Ecto neural progenitor cell (in vitro differentiated cells): Measurements from ENCODE around the gene CYP3A4.
"Not testable (repeated sequence)": the region's sequence is repeated elsewhere in the genome, so short reads cannot be mapped to it uniquely, and the experiment has no call there.

ENCODE experiments used
- DNase-seq: peaks from one replicate; pipeline ENCODE4 v3.0.0-alpha.2; 2018; ENCODE audit warnings: low spot score

Gene CYP3A4

DNA sequence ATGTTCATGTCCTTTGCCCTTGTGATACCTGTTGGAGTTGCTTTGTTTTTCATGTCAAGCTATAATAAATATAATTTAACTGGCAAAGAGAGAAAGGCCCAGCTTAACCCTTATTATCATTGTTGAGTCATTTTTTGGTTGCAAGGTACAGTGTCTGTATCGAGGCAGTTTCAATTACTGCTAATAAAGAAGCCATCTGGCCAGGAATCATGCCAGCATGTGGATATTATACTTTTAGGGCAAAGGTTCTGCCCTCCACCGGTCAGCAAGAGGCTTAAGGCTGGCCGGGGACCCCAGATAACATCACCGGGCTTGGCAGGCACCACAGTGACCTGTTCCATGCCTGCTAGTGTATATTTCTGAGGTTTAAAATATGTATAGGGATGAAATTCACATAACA lies 9.0 kb upstream of the CYP3A4 start:
- no peak for DNase-seq

DNA sequence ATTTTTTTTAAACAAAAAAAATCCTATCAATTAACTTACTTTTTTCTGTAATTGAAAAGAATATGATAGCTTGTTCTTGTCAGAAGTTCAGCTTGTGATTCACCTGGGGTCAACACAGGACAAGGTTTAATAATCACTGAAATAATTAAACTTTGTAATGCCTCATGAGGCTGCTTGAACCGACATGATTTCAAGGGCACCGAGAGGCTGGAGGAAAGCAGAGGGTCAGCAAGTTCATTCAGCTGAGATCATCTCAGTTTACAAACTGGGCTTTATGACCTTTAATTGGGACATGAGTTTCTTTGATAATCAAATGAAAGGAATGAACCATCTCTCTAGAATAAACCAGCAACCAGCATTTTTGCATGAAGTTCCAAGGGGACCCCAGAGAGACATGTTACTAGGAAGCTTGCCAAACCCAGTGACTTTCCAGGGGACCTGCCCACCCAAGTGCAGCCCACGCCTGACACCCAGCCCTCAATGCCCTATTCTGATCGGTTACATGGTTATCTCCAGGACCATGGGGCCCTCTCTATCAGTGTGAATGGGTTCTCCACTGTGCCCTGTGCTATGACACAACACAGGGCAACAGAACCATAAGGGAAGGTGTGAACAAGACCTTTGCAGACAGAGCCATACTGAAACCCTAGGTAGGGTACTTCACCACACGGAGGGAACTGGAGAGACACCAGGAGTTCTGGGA lies 7.8 kb upstream of the CYP3A4 start:
- no peak for DNase-seq

DNA sequence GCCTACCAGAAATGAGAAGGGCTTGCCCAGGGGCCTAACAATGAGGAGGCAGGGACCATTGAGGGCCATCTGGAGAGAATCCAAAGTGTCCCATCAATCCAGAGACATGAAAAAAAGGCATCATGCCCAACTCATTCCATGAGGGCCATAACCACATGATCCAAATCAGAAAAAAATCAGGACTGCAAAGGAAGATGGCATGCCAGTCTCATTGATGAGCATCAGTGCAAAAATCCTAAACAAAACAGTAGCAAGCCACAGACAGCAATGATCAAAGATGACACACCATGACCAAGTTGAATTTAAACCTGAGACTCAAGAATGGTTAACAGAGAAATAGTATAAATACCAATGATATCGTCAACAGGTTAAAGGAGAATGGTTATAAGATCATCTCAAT lies 7.0 kb upstream of the CYP3A4 start:
- DNase-seq: no peak

DNA sequence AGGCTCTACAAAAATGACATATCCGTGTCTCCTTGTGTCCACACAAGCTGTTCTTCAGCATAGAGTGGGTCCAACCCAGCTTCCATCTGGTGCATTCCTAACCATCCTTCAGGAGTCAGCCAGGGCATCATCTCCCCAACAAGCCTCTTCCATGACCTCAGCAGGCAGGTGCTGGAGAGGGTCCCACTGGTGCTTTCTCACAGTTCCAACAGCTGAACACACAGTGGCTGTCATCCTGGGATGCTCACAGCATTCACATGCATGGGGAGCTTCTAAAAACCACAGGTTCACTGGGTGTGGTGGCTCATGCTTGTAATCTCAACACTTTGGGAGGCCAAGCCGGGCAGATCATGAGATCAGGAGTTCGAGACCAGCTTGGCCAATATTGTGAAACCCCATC lies 6.4 kb upstream of the CYP3A4 start:
- DNase-seq: no peak

DNA sequence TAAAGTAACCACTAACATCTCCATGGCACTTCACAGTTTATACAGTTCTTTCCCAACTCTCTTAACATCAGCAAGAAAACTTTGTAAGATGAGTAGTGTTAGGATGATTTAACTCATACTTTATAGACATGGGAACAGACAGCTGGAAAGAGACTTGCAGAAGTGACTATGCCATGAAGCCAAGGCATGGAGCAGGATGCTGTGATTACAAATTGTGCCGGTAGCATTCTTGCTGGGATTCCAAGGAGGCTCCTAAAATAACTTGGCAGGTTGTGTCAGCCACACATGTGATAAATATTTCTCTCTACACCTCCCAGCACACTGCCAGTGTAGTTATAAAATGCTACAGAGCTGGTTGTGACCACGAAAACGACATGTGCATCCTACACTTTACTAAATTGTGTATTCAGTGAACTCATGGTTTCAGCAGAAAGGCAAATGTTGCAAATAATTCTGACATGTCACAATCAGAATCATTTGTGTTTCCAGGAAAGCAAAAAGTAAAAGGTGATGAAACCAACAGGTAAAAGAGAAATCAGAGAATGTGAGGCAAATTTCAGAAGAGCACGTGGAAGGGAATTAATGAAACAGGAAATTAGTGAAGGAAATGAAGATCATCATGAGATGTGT lies 5.6 kb upstream of the CYP3A4 start:
- no peak for DNase-seq

DNA sequence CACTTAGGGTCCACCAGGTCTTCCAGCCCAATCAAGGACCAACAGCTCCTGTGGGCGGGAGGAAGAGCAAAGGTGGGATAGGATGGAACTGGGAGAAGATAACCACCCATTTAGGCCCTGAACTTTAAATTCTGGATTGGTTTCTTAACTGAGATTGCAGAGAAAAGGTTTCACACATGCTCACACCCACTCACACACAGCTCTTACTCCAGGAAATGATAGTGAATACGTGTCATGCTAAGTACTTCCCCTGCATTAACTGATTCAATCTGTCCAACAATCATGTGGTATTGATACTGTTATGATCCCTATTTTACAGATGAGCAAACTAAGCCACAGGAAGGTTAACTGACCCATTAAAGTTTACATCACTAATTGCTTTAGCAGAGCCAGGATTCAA lies 4.6 kb upstream of the CYP3A4 start:
- no peak for DNase-seq

DNA sequence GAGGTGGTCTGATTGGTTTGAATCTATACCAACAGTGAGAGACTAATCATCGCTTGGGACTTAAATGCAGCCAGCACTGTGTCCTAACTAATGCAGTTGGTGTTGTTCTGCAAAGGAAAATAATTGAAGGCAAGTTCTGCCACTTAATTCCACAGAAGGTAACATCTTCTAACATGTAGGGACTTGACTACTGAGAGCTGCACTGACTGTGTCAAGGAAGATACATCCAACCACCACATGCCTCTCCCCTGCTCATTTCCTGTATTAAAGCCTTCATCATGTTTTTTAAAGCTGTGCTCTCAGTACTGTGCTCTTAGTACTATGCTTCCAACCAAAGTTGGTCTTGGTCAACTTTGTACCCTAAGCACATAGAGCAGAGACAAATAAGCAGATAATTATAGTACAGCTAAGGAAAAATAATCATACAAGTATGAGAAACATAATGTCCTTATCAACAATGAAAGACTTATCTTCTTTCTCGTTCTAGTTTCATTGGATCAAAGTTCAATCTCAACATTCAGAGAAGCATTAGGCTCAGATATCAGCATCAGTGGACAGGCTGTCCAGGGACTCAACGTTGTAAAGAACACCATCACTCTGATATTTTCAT lies 2.8 kb upstream of the CYP3A4 start:
- no peak for DNase-seq

DNA sequence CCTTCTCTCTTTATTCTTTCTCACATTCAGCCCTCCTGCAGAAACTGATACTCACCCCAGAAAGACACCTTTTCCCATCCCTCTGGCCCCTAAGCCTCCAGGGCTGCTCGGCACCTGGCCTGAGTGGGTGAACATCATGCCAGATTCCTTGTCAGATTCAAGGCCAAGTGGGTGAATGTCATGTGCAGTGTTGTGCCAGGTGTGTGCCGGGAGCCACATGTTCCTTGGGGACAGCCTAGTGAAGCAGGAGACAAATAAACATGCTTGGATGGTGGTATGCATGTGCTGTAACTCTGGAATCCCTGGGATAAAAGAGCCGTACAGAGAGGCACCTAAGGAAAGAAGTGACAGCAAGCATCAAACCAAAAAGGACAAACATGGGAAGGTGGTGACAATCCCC lies 1.7 kb upstream of the CYP3A4 start:
- DNase-seq: not testable (repeated sequence)

DNA sequence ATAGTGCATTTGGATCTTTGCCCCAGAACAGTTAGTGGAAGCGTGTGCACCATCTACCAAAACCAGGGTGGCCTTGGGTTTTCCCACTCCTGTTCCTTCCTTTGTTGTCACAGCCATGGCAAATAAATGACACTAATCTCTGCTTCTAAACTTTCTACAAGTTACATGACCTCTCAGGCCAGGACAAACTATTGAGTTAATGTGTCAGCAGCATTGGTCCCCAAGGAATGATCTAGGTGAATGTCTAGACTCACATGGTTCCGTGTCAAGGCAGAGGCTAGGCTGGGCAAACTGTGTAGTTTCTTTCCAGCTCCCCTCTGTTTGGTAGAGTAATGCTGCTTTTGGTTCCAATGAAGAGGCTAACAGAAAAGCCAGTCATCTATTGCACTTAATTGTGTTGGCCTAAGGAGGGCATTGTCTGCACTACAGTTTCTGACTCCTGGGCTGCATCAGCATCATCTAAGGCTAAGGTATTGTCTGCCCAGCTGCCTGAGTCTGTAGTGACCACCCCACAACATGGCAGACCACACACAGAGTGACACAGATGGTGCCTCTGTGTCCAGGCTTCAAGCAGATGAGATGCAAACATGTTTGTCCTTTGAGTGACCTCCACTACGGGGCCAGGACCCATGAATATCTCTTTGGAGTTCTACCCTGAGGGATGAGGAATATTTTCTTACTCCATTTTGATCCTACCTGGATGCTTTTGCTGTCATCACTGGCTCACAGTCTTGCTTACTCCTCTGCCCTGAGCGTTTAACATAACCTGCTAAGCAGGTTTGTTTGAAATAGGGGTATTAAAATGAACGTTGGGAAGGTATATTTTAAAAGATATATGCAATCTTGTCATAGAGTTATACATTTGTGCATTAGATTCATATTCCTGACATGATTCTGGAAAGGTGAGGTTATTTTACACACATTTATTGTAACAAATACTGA lies 1.7 kb downstream of the CYP3A4 start:
- no peak for DNase-seq

DNA sequence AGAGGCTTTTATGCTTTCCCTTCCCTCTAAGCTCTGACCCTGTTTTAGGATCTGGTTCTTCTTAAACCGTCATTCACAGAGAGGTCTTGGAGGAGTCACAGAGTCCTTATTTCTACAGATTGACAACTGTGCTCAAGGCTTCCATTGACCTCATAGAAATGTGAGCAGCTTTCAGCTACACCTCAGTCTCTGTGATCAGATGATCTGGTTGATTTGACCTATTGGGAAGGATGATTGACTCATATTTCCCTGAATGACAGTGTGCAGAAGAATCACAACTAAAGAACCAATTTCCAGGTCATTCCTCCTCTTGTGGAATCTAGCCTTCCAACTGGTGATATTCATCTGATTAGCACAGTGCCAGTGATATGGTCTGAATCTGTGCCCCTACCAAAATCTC lies 3.4 kb downstream of the CYP3A4 start:
- DNase-seq: no peak

DNA sequence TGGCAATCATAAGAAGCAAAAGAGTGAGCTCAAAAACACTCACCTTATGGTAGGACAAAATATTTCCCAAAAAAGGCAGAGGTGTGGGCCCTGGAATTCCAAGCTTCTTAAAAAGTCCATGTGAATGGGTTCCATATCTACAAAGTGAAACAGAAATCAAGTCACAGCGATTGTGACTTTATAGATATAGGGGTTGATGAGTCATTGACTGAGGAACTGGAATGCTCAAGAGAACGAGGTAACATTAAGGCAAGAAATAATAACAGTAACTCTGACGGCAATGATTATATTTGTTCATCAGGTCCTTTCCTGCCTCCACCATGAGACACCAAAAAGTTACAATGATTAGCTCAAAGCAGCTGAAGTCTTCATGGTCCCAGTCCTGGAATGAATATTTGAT lies 4.0 kb downstream of the CYP3A4 start:
- no peak for DNase-seq

DNA sequence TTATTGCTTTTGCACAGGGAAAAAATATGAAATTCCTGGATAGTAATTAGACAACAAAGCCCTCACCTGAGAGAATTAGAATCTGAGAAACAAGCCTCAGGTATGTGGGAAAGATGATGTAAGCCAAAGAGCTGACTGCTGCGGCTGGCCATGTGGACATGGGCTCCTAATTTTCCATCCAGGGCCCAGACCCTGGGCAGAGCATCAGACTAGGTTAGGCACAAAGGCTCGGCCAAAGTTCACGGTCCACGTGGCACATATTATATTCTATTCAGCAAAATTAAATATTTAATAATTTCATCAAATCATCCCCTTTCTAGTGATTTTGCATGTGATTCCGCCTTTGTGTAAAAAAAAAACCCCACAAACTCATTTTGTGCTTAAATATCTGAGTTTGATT lies 5.1 kb downstream of the CYP3A4 start:
- no peak for DNase-seq

DNA sequence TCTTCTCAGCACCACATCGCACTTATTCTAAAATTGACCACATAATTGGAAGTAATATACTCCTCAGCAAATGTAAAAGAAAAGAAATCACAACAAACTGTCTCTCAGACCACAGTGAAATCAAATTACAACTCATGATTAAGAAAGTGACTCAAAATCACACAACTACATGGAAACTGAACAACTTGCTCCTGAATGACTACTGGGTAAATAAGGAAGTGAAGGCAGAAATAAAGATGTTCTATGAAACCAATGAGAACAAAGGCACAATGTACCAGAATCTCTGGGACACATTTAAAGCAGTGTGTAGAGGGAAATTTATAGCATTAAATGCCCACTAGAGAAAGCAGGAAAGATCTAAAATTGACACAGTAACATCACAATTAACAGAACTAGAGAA lies 10.6 kb downstream of the CYP3A4 start:
- DNase-seq: not testable (repeated sequence)

DNA sequence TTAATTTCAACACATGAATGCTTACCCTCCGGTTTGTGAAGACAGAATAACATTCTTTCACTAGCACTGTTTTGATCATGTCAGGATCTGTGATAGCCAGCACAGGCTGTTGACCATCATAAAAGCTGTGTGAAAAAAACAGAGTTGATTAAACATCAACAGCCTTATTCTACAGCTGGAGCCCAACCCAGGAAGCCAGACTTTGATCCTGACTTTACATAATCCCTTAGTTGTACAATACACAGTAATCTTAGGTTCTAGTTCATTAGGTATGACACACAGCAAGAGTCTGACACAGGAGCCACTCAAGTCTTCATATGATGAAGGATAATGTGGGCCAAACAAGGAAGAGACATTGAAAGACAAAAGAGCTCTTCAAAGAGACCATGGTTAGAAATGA lies 11.4 kb downstream of the CYP3A4 start:
- DNase-seq: no peak

DNA sequence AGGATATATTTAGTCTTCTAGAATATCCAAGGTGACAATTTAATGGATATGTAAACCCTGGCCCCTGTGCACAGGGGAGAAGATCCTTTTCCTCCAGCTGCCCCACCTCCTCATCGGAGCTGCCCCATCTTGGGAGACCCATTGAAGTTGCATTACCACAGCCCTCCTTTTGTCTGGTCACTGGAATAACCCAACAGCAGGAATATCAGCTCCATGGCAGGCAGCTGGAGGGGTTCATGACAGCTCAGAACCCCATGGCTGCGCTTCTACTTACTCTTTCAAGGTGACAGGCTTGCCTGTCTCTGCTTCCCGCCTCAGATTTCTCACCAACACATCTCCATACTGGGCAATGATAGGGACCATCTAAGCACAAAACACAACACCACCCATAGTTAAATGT lies 14.5 kb downstream of the CYP3A4 start:
- not testable (repeated sequence) for DNase-seq

DNA sequence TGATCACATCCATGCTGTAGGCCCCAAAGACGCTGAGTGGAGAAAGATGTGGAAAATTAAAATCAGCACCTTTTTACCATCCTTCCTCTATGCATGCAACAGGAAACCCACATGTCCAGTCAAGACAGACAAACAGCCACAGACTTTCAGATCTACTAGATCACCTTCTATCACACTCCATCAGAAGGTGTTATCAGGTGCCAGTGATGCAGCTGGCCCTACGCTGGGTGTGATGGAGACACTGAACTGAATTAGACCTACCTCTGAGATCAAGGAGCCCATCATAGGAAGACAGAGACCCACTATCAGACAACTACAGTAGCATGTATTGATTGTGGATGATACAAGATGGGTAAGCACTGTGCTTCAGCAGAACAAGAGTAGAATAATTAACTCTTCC lies 15.5 kb downstream of the CYP3A4 start:
- no peak for DNase-seq

DNA sequence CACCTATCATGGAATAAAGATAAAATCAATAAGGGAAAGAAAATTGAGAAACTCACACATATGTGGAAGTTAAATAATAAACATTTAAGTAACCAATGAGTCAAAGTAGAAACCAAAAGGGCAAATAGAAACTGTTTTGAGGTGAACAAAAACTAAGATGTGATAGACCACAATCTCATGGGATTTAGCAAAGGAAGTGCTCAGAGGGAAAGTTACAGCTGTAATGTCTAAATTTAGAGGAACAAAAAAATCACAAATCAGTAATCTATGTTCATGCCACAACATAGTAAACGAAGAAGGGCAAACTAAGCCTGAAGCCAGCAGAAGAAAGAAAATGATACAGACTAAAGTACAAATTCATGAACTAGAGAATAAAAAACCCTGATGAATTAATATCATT lies 16.3 kb downstream of the CYP3A4 start:
- no peak for DNase-seq

DNA sequence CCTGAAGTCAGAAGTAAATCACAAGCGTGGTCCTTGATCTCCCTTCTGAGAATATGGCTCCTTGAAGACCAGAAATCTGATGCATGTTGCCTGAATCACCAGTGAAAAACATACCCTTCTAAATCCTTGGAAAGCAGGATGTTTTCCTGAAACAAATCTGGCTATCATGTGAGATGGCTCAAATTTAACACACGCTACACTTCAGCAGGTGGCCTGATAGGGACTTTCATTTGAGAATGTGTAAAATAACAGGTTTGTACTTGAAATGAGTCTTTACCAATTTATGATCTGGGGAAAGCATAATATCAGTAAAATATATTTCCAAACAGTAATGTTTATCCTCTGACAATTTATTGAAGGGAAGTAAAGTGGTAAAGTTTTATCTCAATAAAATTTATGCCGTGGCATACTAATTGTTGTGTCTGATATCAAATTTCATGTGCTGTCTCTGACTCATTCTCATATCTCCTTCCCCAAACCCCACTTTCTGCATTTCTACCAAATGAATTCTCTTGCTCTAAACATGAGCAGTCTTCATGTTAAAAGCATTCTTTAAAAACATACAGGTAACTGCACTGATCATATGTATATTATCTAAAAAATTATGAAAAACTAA lies 17.4 kb downstream of the CYP3A4 start:
- DNase-seq: no peak

DNA sequence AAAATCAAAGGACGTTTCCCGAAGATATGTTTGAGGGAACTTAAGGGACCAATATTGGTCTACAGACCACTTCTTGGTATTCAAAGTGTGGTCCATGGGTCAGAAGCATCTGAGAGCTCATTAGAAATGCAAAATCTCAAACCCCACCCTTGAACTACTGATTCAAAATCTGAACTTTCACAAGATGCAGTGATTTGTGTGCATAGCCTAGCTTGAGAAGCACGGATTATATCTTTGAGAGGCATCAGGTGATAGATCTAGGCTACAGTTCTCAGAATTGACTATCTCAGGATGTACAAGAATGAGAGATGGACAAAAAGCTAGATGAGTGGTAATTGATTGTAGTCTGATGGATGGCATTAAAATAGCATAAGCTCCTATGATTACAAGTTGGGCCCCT lies 19.5 kb downstream of the CYP3A4 start:
- DNase-seq: no peak

DNA sequence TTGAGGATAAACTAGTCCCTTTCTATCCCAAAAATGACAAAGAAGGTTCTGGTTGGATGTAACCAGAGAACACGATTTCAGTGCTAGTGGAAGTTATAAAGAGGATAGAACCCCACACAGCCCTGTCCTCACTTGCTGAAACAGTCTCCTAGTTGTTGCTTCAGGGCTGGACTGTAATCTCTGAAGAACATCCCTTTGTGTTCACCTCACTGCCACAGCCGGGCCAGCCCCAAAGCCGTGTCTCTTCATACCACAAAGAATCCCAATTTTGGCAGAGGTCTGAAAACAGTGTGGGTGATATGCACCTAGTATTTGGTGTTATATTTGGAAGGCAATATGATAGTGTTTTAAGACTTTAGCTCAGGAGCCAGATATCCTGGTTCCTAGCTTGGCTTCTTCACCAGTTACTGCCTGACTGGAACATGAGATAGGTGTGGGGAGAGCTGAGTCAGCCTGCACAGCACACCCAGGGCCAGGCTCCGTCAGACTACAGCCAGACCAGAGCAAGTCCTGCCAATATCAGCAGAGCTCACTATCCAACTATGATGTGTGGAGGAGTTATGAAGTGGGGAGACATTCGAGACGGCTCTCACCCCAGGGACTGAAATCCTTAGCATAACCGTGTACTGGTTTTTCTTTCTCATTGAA lies 21.2 kb downstream of the CYP3A4 start:
- no peak for DNase-seq

DNA sequence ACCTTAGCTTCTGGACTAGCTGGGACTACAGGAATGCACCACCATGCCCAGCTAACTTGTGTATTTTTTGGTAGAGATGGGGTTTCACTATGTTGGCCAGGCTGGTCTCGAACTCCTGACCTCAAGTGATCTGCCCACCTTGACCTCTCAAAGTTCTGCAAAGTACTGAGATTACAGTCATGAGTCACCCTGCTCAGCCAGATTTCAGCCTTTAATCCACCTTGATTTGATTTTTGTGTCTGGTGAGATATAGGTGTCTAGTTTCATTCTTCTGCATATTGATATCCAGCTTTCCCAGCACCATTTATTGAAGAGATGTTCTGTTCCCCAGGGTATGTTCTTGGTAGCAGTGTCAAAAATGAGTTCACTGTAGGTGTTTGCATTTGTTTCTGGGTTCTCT lies 28.9 kb downstream of the CYP3A4 start:
- no peak for DNase-seq

DNA sequence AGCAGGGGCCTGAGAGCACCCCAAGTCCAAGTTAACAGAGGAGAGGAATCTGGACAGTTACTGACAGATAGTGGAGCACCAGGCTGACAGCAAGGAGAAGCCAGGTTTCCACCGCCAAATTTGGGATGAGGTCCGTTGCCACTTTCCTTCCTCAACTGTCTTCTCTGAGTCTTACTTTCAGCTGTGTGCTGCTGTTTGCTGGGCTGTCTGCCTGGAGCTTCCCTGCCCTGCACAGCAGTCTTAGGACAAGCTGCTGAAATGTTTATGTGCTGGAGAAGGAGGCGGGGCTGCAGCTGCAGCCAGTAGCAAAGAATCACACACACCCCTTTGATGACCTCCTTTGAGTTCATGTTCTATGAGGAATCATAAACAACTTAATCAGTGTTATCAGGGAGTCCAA lies 31.6 kb downstream of the CYP3A4 start:
- DNase-seq: no peak
